Measurements from ENCODE around the gene ZNF526.
A peak's percentile ranks its signal among the peaks of the same experiment; 100 is the strongest.

ZNF526 gene

DNA sequence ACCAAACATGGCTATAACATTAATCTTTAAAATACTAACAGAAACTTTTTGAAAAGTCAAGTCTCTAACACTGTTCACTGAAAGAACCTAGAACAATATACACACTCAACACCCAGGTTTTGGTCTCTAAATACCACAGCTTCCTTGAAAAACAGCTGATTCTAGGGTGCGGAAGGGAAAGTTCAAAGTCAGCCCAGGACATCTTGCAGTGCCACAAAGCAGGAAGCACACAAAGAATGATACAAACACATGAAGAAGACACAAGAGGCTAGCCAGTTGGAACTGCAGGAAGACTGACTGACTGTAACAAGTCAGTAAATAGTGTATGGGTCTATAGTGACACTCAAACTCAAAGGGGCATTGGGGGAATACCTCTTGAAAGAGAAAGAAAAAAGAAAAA lies 7.2 kb upstream of the ZNF526 start:
- no peak overlapping the region for H3K4me3 ChIP-seq
- no peak for DNase-seq (ENCODE audit: low spot score)
- H3K27ac ChIP-seq, result no peak overlapping the region
- TF ChIP-seq, protein P1, sequence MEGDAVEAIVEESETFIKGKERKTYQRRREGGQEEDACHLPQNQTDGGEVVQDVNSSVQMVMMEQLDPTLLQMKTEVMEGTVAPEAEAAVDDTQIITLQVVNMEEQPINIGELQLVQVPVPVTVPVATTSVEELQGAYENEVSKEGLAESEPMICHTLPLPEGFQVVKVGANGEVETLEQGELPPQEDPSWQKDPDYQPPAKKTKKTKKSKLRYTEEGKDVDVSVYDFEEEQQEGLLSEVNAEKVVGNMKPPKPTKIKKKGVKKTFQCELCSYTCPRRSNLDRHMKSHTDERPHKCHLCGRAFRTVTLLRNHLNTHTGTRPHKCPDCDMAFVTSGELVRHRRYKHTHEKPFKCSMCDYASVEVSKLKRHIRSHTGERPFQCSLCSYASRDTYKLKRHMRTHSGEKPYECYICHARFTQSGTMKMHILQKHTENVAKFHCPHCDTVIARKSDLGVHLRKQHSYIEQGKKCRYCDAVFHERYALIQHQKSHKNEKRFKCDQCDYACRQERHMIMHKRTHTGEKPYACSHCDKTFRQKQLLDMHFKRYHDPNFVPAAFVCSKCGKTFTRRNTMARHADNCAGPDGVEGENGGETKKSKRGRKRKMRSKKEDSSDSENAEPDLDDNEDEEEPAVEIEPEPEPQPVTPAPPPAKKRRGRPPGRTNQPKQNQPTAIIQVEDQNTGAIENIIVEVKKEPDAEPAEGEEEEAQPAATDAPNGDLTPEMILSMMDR (IDR thresholded peaks at IDR 0.05), result no peak

DNA sequence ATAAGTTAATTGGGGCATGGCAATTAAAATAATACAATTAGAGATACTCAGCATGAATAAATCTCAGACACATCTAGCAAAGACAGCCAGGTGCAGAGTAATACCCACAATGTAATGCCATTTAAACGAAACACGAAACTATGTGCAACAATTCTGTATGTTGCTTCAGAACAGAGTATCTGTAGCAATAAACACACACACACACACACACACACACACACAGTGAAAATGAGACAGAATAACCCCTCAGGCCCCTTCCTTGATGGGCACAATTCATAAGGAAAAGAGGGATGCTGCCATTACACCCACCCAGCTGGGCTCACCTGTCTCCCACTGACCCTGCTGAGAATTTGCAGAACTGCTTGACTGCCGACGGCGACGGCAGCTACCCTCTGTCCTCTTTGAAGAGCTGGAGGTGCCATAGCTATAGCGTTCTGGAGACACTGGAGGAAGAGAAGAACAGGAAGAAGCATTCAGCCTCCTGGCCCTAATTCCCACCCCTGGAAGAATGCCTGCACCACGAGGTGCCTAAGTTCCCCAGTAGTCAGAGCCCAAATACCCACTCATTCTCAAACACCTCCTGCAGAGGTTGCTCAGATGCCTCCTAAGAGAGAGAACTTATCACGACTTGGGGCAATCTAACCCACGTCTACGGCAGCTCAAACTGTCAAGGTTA lies 5.2 kb upstream of the ZNF526 start:
- TF ChIP-seq, protein P1 (IDR thresholded peaks at IDR 0.05), result no peak
- DNase-seq (ENCODE audit: low spot score), result no peak

DNA sequence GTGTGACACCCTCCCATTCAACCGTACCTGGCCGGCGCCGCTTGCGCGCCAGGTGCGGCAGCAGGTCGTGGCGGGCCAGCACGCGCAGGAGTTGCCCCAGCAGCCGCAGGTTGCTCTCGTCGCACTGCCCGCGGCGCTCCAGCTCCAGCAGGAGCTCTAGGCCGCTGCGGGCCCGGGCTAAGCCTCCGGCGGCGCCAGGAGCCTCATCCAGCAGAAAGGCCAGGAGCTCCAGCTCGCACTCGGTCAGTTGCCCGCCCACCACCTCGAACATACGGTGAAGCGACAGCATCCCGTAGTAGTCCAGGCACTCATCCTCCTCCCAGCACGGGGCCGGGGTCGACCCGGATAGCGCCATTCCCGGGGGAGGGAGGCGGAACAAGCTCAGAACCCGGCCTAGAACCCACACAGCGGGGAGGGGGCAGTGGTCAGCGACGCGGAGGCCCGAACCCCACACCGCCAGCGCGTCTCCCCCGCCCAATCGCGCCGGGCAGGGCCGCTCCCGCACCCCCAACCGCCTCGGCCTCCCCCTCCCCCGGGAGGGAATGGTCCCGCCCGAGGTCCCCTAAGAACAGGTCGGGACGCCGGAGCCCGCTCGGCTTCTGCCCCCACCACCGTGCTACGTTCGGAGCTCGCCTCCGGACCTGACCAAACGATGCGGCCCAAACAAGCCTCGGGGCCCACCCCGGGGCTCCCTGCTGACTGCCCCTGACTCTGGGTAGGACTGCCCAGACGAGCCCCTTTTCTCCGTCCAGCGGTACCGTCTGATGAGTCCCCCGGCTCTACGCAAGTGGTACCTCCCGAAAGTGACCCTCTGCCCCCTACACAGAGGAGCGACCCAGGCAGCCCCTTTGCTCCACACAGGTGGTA lies 3.2 kb upstream of the ZNF526 start:
- H3K27ac ChIP-seq, result peak overlapping the region; percentile 88 to 89
- H3K4me3 ChIP-seq, result peak overlapping the region; percentile 99
- DNase-seq (ENCODE audit: low spot score), result peak; percentile 84
- TF ChIP-seq, protein P1 (IDR thresholded peaks at IDR 0.05), result no peak

More for the DNA sequence above, 5.2 kb upstream of the ZNF526 start:
- Histone ChIP-seq H3K27ac (no peak overlapping the region), H3K4me3 (no peak overlapping the region)

DNA sequence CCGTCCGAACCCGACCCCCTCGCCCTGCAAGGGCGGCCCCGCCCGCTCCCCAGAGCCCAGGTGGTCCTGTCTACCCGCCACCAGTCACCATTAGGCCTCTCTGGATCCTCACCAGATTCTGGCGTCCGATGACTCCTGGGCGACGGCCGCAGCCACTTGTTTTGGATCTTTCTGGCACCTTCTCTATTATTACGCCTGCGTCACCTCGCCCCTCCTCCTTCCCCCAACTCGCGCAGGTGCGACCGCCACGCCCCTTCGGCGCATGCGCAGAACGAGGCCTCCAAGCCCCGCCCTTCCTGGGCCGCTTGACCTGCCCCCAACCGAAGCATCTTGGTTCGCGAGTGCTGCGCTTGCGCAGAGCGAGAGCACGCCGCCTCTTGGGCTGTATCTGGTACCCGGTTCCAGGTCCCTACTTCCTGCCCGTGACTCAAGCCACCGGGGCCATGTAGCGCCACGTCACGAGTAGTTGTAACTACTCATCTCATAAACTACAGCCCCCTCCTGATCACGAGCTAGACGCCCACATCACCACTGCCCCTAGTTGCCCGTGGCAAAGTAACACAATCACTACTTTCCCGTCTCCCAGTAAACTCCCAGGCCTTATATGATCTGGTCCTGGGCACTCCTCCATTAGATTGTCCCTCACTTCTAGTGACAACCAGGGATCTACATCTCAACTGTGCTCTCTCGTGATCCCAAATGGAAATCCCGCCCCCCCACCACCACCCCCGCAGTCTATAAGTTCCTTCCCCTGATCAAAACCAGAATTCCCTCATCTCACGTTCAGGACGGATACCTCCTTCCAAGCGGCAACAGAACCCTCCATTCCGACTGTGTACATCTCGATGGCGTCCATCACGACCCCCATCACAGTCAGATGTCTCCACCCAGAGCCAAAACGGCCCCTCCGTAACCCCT lies 2.3 kb upstream of the ZNF526 start, which contains the start of gene DEDD2:
DEDD2 (minus strand) TSS at position 158 of the 918 bp plus-strand sequence. CDS start 670 bp downstream, outside the sequence.
- peak within 1 kb of the TSS; percentile 88 to 89 for H3K27ac ChIP-seq
- peak; percentile 99 for DNase-seq (ENCODE audit: low spot score)
- TF ChIP-seq, protein P1 (IDR thresholded peaks at IDR 0.05), result no peak
- peak within 1 kb of the TSS; percentile 99 for H3K4me3 ChIP-seq

DNA sequence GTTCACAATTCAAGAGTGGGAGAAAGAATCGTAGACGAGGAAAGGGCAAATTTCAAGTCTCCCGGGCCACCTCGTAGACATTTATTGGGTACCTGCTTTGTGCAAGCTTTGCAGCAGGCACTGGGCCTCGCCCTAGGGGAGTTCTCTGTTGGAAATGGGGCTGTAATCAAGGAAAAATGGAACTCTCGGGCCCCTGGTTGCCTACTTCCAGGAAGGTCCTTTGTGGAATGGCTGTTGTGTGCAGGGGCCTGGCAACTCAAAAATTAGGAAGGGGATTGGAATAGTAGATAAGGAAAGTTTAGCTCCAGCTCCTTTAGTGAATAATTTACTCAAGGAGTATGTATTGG lies 612 bp downstream of the ZNF526 start:
- TF ChIP-seq, protein P1 (IDR thresholded peaks at IDR 0.05), result no peak
- Histone ChIP-seq H3K27ac (peak overlapping the region in 1 of 2 donors; percentile 77), H3K4me3 (peak overlapping the region; percentile 78)
- DNase-seq (ENCODE audit: low spot score), result no peak

DNA sequence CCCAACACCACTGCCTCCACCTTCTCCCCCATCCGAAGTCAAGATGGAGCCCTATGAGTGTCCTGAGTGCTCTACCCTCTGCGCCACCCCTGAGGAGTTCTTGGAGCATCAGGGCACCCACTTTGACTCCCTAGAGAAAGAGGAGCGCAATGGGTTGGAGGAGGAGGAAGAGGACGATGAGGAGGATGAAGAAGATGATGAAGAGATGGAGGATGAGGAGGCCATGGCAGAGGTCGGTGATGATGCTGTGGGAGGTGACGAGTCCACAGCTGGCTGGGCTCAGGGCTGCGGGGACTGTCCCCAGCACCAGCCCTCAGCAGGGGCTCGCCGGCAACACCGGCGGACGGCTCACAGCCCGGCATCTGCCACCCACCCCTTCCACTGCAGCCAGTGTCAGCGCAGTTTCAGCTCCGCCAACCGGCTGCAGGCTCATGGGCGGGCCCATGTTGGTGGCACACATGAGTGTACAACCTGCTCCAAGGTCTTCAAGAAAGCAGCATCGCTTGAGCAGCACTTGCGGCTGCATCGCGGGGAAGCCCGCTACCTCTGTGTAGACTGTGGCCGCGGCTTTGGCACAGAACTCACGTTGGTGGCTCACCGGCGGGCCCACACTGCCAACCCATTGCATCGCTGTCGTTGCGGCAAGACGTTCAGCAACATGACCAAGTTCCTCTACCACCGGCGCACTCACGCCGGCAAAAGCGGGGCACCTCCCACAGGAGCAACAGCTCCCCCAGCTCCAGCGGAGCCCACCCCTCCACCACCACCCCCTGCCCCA lies 5.0 kb downstream of the ZNF526 start:
- no peak overlapping the region for H3K27ac ChIP-seq
- no peak overlapping the region for H3K4me3 ChIP-seq
- TF ChIP-seq, protein P1 (IDR thresholded peaks at IDR 0.05), result no peak
- no peak for DNase-seq (ENCODE audit: low spot score)
